Esophagus squamous epithelium (tissue), 4 donors: Measurements from ENCODE around the gene FIP1L1.

Experiments used
- POLR2A ChIP-seq, 4 donors: fragments of 450-650 bp; IDR thresholded peaks; one replicate each; pipeline ENCODE4 v1.6.1; 2017; ENCODE audit warnings: antibody characterized with exemption in 4 of 4, mild to moderate bottlenecking in 4 of 4, moderate library complexity in 3 of 4
- TF ChIP-seq, protein P1 (sequence below), 6 experiments: fragments of 450-650 bp in 4 of 6; fragments of 200-600 bp in 2 of 6; sonication (generic) in 2 of 6; IDR thresholded peaks; one replicate each; pipeline ENCODE4 v1.5.1; 2016 to 2019; ENCODE audit warnings: antibody characterized with exemption in 6 of 6, mild to moderate bottlenecking in 4 of 6, moderate library complexity in 4 of 6

DNA sequence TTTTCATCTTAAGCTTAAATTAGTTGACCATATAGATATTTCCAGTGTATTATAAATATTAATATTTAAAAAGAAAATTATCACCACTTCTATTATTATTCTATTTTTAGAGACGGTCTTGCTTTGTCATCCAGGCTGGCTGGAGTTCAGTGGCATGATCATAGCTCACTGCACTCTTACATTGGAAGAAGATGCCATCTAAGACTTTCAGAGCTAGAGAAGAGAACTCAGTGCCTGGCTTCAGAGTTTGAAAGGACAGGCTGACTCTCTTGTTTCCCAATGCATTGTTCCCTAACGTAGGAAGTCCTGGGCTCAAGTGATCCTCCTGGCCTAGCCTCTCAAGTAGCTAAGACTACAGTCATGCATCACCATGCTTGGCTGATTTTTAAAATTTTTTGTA, 75.9 kb downstream of the FIP1L1 start:
- TF ChIP-seq, protein P1, sequence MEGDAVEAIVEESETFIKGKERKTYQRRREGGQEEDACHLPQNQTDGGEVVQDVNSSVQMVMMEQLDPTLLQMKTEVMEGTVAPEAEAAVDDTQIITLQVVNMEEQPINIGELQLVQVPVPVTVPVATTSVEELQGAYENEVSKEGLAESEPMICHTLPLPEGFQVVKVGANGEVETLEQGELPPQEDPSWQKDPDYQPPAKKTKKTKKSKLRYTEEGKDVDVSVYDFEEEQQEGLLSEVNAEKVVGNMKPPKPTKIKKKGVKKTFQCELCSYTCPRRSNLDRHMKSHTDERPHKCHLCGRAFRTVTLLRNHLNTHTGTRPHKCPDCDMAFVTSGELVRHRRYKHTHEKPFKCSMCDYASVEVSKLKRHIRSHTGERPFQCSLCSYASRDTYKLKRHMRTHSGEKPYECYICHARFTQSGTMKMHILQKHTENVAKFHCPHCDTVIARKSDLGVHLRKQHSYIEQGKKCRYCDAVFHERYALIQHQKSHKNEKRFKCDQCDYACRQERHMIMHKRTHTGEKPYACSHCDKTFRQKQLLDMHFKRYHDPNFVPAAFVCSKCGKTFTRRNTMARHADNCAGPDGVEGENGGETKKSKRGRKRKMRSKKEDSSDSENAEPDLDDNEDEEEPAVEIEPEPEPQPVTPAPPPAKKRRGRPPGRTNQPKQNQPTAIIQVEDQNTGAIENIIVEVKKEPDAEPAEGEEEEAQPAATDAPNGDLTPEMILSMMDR (IDR thresholded peaks at IDR 0.05) = no peak
- no peak for TF ChIP-seq POLR2A (IDR thresholded peaks at IDR 0.05)
